MV-4-11 (cell line): ENCODE measurements around the gene HYDIN.
"Not testable (repeated sequence)": the region's sequence is repeated elsewhere in the genome, so short reads cannot be mapped to it uniquely, and the experiment has no call there.

Experiments
- DNase-seq: peaks from one replicate; lab custom pipeline; 2025; lab: John Stamatoyannopoulos, UW

HYDIN gene

DNA sequence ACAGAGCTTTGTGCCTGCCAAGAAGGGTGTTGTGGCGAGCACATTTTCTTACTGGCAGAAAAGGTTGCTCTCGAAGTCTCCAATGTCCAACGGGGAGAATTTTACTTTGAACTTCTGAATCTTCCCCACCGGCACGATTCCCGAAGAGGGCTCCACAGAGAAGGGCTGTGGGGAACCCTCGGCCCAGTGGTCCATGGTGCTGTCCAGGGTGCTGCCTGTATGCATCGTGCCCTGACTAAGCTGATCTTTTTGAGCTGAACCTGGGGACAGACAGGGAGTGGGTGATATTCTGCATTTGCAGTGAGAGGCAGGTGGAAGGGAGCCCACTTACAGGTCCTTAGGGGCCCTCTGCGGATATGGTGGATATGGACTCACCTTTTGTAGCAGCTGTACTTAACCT, 368.5 kb downstream of the HYDIN start:
- DNase-seq: not testable (repeated sequence)

DNA sequence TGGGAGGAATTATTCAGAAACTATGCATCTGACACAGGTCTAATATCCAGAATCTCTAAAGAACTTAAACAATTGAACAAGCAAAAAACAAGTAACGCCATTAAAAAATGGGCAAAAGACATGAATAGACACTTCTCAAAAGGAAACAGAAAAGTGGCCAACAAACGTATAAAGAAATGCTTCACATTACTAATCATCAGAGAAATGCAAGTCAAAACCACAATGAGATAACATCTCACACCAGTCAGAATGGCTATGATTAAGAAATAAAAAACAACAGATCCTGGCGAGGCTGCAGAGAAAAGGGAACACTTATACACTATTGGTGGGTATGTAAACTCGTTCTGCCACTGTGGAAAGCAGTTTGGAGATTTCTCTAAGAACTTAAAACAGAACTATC, 379.2 kb downstream of the HYDIN start:
- DNase-seq: not testable (repeated sequence)

DNA sequence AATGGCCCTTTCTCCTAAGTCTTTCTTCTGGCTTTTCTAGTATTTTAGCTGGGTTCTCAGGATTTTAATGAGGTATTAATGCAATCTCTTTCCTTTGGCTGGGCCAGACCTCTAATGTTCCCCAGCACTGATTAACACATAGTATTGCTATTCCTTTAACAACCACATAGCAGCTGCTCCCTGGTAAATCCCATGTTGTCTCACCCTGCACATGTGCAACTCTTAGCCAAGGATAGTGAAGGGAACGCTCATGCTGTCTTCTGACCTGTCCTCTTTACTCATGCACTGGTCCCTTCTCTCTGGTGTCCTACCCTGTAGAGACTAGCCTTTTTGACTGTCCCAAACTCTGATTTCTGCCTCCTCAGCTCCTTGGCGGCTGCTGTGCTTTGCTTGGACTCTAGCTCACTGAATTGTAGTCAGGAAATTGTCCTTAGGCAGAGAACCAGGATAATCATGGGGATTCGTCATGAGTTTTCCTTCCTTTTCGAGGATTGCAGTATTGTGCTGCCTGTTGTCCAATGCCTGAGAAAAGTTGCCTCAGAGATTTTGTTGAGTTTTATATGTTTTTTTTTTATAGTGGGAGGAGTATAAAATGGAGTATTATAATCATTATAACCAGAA, 406.9 kb downstream of the HYDIN start:
- not testable (repeated sequence) for DNase-seq

DNA sequence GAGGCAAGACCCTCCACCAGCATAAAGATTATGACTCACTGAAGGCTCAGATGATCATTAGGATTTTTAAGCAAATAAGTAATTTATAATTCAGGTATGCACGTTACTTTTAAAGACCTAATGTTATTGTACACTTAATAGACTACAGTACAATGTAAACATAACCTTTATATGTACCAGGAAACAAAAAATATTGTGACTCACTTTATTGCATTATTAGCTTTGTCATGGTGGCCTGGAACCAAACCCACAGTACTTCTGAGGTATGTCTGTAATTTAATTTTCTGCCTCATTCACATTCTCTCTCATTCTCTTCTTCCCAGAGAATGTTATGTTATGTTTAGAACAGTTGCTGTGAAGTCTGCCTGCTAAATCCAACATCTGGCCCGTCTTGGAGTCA, 407.8 kb downstream of the HYDIN start:
- DNase-seq: not testable (repeated sequence)

DNA sequence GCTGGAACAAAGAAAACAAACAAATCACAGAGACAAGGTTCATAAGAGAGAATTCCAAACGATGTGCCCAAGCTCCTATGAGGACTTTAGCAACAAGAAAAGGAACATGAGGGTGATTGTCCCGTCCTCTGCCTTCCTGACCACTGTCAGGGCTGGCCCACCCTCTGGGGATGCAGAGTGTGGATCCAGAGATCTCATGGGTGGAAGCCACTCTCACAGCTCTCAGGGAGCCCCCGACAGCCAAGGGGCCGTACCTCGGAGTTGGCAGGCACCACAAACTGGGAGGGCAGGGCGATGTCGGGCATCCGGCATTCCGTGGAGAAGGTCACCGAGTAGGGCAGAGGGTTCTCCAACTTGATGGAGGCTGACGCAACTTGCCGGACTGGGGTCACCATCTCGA, 412.4 kb downstream of the HYDIN start:
- not testable (repeated sequence) for DNase-seq

DNA sequence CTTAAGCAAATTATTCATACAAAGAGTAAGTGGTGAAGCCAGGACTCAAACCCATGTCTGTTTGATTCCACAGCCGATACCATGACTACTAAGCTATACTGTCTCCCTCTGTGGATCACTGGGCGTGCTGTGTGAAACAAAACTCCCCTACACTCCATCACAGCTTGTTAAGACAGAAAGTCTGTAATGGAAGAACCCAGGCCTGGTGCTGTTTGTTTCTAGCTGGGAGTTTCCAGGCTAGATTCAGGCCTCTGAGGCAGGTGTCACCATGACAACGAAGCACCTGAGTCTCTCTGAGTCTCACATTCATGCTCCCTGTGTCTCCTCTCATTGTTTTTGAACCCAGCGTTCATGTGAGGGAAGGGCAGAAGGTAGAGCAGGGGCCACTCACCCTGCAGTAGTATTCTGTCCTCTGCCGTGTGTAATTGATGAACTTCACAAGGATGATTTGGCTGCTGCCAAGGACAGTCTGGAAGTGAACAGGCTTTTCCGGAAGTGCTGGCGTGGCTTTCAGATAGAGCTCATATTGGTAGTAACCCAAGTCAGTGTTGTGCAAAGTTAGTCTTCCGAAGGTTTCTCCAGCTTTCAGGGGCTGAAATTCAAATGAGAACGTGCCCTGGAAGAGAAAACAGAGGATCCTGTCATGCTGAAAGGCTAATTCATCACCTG, 421.0 kb downstream of the HYDIN start:
- DNase-seq: no peak

DNA sequence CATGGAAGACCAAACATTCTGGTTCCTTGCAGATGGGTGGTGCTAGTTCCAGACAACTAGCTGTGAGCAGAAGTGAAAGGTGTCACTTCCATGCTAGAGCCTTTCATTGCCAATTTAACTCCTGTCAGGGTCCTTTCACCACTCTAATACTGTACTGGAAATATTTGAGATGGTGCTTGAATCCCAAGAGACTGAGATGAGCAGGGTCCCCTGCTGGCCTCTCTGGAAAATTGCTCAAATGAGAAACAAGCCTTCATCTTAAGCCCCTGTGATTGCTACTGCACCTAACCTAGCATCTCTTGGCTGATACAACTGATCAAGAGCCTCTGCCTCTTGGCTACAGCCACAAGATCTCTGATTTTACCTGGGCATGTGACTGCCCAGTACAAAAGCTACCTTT, 422.2 kb downstream of the HYDIN start:
- DNase-seq: no peak

DNA sequence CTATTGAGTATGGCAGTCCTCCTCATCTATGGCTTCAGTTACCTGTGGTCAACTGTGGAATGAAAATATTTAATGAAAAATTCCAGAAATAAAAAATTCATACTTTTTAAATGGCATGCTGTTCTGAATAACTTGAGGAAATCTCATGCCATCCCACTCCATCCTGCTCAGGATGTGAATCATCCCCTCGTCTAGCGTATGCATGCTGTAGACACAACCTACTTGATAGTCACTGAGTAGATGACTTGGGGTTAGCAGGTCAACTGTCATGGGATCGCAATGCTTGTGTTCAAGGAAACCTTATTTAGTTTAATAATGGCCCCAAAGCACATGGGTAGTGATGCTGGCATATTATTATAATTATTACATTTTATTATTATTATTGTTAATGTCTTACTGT, 424.7 kb downstream of the HYDIN start:
- no peak for DNase-seq

DNA sequence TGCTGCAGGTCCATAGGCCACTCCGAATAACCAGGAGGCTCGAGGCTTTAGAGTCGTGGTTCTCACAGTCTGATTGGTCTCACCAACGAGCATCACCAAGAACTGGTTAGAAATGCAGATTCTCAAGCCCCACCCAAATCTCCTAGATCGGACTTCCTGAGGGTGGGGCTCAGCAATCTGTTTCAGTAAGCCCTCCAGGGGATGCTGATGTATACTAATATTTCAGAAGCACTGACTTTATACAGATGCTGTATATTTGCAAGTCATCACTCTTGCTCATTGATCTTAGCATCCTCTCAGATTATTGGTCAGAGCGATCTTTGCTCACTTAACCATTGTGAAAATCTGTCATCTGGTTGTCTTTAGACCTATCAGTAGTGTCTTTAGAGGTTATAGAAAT, 425.1 kb downstream of the HYDIN start:
- no peak for DNase-seq

DNA sequence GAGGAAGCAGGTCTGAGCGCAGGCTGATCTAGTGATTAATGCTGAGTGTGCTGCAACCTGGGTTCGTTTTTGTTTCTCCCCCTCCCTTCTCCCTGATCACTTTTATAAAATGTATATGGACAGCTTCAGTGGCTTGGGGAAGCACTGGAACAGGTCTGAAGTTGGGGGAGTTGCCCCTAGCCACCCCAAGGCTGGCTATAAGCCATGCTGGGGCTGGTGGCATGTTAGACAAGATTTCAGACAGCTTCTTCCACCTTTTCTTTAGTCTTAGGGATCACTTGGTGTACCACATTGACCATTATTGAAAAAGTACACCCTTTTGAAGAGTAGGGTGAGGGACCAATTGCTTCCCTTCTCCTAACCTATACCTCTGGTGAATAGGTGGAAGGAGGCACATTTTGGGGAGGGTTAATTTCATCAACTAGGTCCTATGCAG, 425.8 kb downstream of the HYDIN start:
- DNase-seq: no peak

DNA sequence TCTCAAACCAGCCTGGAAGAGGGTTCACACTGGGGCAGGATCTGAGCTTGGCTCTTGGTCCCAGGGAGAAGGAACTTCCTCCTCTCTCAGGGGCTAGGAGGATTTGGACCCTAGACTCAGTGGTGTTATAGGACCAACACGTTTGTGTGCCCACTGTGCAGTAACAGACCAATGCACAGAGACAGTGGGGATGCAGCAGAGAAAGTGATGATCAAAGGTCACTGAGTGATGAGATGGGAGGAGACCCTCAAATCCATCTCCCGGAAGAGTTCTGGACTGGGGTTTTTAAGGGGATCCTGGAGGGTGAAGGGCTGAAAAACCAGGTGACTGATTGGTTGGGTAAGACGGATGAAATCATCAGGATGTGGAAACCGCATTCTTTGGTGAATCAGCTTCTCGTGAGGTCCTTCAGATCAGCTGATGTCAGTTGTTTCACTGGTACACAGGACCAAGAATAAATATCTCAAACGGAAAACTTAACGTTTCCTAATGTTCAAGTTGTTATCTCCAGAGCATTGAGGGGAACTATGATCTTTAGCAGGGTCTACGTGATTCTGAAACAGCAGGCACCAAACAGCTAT, 426.3 kb downstream of the HYDIN start:
- DNase-seq: peak; percentile 92

DNA sequence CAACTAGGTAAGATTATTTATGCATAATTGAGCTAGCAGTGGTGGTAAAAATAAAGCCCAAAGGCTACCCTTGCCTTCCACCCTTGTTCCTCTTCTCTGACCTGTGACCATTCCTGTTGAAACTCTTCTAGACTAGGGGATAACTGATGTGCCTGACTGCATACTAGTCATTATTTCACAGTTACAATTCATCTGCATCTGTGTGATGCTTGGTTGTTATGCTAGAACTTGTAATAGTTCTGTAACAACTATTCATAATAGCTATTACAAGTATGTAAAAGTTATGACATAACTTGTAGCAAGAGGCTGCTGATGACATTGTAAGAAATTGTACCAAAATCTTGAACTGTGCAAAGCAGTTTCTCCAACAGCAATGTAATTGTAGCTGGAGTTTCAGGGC, 427.2 kb downstream of the HYDIN start:
- DNase-seq: no peak

DNA sequence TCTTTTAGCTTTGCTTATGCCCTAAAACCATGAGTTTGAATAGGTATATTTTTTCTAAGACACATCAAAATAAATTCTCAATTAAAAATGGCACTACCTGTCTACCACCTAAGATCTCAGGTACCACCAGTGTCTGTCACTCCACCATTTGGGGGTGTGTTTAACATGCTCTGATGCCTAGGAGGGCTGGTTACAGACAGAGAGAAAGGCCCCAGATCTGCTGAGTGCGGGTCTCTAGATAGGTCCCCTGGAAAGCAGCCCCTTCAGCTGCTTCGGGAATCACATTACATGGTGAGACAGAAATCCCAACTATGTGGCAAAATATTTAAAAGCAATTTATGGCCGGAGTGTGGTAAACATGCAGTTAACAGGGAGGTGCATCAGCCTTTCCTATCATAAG, 428.9 kb downstream of the HYDIN start:
- no peak for DNase-seq

DNA sequence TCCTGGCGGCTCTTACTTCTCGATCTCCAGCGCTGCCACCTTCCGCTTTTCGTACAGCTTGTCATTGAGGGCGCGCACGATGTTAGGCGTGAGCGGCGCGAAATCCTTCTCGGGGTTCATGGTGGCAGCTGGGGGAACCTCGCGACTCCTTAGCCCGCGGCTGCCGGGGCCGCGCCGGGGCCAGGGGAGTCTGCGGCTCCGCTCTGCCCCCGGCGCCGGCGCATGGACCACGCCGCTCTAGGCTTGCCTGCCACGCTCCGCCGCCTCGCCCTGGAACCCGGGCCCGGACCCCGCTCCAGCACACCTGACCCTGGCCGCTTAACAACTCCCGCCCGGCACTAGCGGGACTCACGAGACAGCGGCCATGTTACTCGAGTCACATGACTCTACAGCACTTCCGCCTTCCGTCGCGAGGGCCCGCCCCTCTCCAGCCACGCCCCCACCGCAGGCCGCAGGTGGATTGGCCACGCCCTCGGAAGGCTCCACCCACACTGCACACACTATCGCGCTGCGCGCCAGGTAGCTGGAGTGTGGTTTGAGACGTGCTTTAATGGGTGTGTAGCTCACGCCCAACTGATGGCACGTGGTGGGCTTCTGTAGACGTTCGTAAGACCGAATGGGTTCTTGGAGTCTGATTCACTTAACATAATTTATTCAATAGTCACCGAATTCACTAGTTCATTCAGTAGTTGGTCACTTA, 429.6 kb downstream of the HYDIN start, which contains the start of gene VAC14:
VAC14 (minus strand) TSS at position 378 of the 700 bp plus-strand sequence; CDS start at position 120, 258 bp downstream.
- peak; percentile 74 for DNase-seq

DNA sequence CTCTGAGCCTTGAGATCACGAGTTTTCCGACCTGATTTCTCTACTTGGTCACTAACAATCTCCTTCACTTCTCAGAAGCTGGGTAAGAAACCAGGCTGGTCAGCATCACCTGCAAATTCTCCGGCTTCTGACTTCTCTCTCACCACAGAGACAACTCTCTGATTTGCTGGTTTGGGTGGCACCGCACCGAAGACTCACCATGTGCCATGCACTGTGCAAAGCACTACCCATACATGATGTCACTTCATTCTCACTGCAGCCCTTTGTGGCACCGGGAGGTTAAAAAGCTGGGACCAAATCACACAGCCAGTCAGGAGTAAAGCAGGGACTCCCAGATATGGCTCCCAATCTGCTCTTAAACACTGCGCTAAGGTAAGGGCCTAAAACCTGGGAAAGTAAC, 430.2 kb downstream of the HYDIN start:
- no peak for DNase-seq

DNA sequence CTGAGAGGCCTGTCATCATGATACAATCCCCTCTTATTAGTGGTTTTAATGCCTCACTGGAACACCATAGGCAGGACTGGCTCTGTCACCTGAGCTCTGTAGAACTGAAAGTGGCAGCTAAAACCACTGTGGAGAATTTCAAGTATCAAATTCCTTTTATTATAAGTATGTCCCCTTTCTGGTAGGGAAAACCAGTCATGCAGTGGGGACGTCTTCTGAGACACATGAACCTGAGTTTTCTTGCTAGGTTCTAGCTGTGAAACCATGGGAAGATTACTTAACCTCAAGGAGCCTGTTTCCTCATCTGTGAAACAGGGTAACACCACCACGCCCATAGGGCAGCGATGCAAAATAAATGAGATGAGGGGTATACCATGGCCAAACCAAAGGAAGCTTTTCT, 434.2 kb downstream of the HYDIN start:
- DNase-seq: no peak

DNA sequence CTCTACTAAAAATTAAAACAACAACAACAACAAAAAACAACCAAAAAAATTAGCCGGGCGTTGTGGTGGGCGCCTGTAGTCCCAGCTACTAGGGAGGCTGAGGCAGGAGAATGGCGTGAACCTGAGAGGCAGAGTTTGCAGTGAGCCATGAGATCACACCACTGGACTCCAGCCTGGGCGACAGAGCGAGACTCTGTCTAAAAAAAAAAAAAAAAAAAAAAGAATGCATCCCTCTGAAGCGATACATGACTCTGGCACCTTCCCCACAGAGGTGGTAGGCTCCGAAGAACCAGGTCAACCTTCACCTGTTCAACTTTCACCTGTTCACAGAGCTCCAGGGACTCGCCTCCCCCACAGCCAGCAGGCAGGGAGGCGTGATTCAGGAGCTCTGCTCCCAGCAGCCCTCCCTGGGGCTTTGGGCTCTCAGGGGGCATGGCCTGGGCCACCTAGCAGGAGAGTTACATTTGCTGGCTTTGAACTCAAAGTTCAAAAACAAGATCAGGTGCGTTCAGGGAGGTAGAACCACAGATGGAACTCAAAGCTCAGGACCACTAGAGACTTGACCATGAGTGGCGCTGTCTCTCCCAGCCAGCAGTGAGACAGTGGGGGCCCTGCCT, 435.1 kb downstream of the HYDIN start:
- no peak for DNase-seq

DNA sequence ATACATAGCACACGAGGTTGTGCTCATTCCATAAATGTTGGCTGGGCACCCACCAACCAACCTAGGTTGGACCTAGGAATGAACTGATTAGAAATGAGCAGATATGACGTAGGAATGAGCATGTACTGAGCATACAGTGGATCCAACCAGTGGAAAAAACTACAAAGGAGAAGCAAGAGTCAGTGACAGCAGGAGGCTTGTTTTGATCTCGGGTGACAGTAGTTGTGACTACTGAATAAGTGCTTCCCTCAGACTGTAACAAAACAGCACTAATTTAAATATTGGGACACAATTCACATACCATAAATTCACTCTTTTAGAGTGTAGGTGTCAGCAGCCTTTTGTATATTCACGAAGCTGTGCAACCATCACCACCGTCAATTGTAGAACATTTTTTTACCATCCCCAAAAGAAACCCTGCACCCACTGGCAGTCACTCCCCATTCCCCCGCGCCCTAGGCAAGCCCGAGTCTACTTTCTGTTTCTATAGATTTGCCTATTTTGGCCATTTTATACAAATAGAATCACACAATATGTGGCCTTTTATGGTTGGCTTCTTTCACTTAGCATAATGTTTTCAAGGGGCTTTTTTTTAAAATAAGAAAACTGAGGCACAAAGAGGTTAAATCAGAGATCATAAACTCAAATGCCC, 436.5 kb downstream of the HYDIN start:
- DNase-seq: no peak

DNA sequence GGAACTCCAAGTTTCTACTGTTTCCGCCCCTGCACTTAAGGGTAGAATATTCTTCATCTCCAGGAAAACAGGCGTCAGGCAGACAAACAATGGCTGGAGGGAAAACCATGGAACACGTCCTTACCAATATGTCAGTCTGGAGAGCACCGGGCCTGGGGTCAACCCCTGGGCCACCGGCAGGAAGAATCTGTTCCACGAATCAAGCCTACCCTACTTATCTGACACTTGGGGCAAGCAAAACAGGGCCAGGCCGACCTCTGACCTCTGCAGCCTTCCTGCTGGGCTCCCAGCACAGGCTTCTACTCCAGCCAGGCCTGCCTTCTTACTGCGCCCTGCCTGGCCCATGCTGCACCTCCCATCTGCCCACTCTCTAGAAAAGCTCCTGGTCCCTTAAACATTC, 439.7 kb downstream of the HYDIN start:
- no peak for DNase-seq

DNA sequence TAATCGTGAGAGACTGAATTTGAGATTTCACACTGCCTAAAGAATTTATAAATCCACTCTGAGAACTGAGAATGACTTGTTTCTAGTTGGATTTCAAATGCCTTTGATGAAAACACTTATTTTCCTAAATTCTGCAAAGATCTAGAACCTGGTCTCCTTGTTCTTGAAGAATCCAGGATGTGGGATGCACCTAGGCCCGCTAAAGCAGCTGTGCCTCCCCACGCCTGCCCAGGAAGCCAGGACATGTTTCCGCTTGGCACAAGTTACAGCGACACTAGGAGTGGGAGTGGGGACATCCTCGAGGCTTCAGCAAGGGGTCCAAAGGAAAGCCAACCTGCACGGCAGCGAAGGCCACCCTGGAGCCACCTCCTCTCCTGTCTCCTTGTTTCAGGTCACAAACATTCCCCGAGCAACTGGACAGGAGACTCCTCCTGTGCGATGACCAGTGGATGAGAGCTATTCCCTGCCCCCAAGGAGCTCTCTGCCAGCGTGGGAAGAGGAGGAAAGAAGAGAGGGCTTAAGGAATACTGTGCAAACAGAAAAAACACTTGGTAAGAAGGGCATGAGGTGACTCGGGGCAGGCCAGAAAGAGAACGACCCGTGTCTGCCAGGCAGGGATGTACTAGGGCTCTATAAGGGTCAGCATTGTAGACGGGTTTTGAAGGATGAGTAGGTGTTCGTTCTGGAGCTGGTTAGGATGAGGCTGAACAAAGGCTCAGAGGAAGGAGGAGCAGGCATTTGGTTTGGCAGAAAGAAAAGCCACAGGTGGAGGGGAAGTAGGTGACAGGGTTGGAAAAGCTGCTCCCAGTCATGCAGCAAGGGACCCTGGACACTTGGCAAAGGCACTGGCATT, 440.7 kb downstream of the HYDIN start:
- DNase-seq: no peak
